ENCODE data around the gene MED25. TPM values are rescaled to one million over a fixed set of nuclear protein-coding genes. Genes with fewer than 3 reads are reported as not detected.

MED25 gene
- total and polyA plus RNA-seq, 4 donors: 42.6 to 75.2 (median 48.1) TPM

- ATAC-seq (ENCODE audit: insufficient read depth, low FRiP score) (no peak), DNase-seq (no peak)
- peaks cover 0 to 15% (median 12%) of the 10 kb centered on the region in 4 donors for H3K36me3 ChIP-seq (ENCODE audit: control insufficient read depth in 4 of 4, insufficient read depth in 4 of 4, low read length in 4 of 4)
- H3K4me3 ChIP-seq: no peak overlapping the region
- H3K9me3 ChIP-seq (ENCODE audit: control insufficient read depth in 4 of 4, insufficient read depth in 3 of 4, low read length in 3 of 4): no peaks in the 10 kb centered on the region
- no peak overlapping the region for H3K27ac ChIP-seq (ENCODE audit: low read depth in 1 of 2, low read length in 1 of 2)
- no peak overlapping the region for H3K9ac ChIP-seq (ENCODE audit: insufficient read depth in 1 of 2, low read length in 2 of 2)
- WGBS, 2 donors: 82 to 85% methylated on average over 20 of the region's 20 CpGs
- peaks cover 0 to 20% (median 8%) of the 10 kb centered on the region in 5 donors for H3K4me1 ChIP-seq (ENCODE audit: control insufficient read depth in 5 of 5, insufficient read depth in 5 of 5, low read length in 5 of 5)
- no peaks in the 10 kb centered on the region for H3K27me3 ChIP-seq (ENCODE audit: control insufficient read depth in 3 of 3, insufficient read depth in 3 of 3, low read length in 2 of 3)
- TF ChIP-seq CTCF (IDR thresholded peaks at IDR 0.05; ENCODE audit: control extremely low read depth, extremely low read depth): no peak
Observed at GRCh38 chr19:49807904-49808675, 10.0 kb upstream of the MED25 start.

GRCh38 chr19:49808711-49809159 is 9.4 kb upstream of the MED25 start:
- peak overlapping the region in 1 of 2 donors; percentile 49 for H3K9ac ChIP-seq (ENCODE audit: insufficient read depth in 1 of 2, low read length in 2 of 2)
- H3K36me3 ChIP-seq (ENCODE audit: control insufficient read depth in 4 of 4, insufficient read depth in 4 of 4, low read length in 4 of 4): peaks cover 0 to 8% (median 6%) of the 10 kb centered on the region in 4 donors
- no peak for TF ChIP-seq CTCF (IDR thresholded peaks at IDR 0.05; ENCODE audit: control extremely low read depth, extremely low read depth)
- peak; percentile 94 to 96 (median 94) for DNase-seq
- peak overlapping the region; percentile 81 to 90 for H3K27ac ChIP-seq (ENCODE audit: low read depth in 1 of 2, low read length in 1 of 2)
- no peaks in the 10 kb centered on the region for H3K27me3 ChIP-seq (ENCODE audit: control insufficient read depth in 3 of 3, insufficient read depth in 3 of 3, low read length in 2 of 3)
- 1 to 3% methylated on average over 30 to 31 of the region's 31 CpGs for WGBS, 2 donors
- H3K9me3 ChIP-seq (ENCODE audit: control insufficient read depth in 4 of 4, insufficient read depth in 3 of 4, low read length in 3 of 4): no peaks in the 10 kb centered on the region
- ATAC-seq (ENCODE audit: insufficient read depth, low FRiP score): peak; percentile 58
- H3K4me1 ChIP-seq (ENCODE audit: control insufficient read depth in 5 of 5, insufficient read depth in 5 of 5, low read length in 5 of 5): peaks cover 0 to 20% (median 8%) of the 10 kb centered on the region in 5 donors
- peak overlapping the region; percentile 56 for H3K4me3 ChIP-seq

- H3K27ac ChIP-seq (ENCODE audit: low read depth in 1 of 2, low read length in 1 of 2): peak overlapping the region; percentile 81 to 90
- DNase-seq: peak; percentile 40 to 56 (median 47)
- H3K9me3 ChIP-seq (ENCODE audit: control insufficient read depth in 4 of 4, insufficient read depth in 3 of 4, low read length in 3 of 4): no peaks in the 10 kb centered on the region
- no peaks in the 10 kb centered on the region for H3K27me3 ChIP-seq (ENCODE audit: control insufficient read depth in 3 of 3, insufficient read depth in 3 of 3, low read length in 2 of 3)
- H3K36me3 ChIP-seq (ENCODE audit: control insufficient read depth in 4 of 4, insufficient read depth in 4 of 4, low read length in 4 of 4): peaks cover 0 to 7% (median 5%) of the 10 kb centered on the region in 4 donors
- peak overlapping the region; percentile 8 to 49 for H3K9ac ChIP-seq (ENCODE audit: insufficient read depth in 1 of 2, low read length in 2 of 2)
- H3K4me1 ChIP-seq (ENCODE audit: control insufficient read depth in 5 of 5, insufficient read depth in 5 of 5, low read length in 5 of 5): peaks cover 0 to 20% (median 8%) of the 10 kb centered on the region in 5 donors
- WGBS, 2 donors: 8 to 10% methylated on average over 46 to 50 of the region's 50 CpGs
- peak overlapping the region; percentile 56 for H3K4me3 ChIP-seq
- no peak for TF ChIP-seq CTCF (IDR thresholded peaks at IDR 0.05; ENCODE audit: control extremely low read depth, extremely low read depth)
- ATAC-seq (ENCODE audit: insufficient read depth, low FRiP score): no peak
Observed at GRCh38 chr19:49809160-49809940, 8.7 kb upstream of the MED25 start.
